Activated CD8-positive, alpha-beta T cell treated with anti-CD3 and anti-CD28 coated beads for 36 hours (primary cell): ENCODE data around the gene HMGCS2. TPM values are rescaled to one million over a fixed set of nuclear protein-coding genes. Genes with fewer than 3 reads are reported as not detected.
A peak's percentile ranks its signal among the peaks of the same experiment; 100 is the strongest.

Source experiments
- ATAC-seq: fragments of 200-7000 bp; cut with Tn5 transposase; one replicate; pipeline ENCODE4 v1.10.0; 2021; ENCODE audit warnings: mild to moderate bottlenecking, moderate library complexity
- CTCF ChIA-PET: fragments of 350-600 bp; sonication (Branson Sonifier 250); formaldehyde crosslinking; loops from one replicate; lab custom pipeline; 2021; ENCODE audit warnings: antibody characterized with exemption; lab: Charles Lee
- POLR2A ChIA-PET: fragments of 350-600 bp; sonication (Branson Sonifier 250); formaldehyde crosslinking; loops from one replicate; lab custom pipeline; 2021; ENCODE audit warnings: antibody characterized with exemption; lab: Charles Lee
- DNase-seq: peaks from one replicate; pipeline ENCODE4 v3.0.0-alpha.2; 2020
- H3K27ac Mint-ChIP-seq: one replicate; pipeline ENCODE4 v1.8.0; 2021; ENCODE audit warnings: mild to moderate bottlenecking, mixed read lengths
- H3K27me3 Mint-ChIP-seq: one replicate; pipeline ENCODE4 v1.8.0; 2021; ENCODE audit warnings: mixed read lengths
- H3K36me3 Mint-ChIP-seq: one replicate; pipeline ENCODE4 v1.8.0; 2021; ENCODE audit warnings: low read depth, mixed read lengths
- H3K4me1 Mint-ChIP-seq: one replicate; pipeline ENCODE4 v1.8.0; 2021; ENCODE audit warnings: low read depth, mixed read lengths
- H3K4me3 Mint-ChIP-seq: one replicate; pipeline ENCODE4 v1.8.0; 2021; ENCODE audit warnings: mild to moderate bottlenecking, moderate library complexity, mixed read lengths
- H3K9me3 Mint-ChIP-seq: one replicate; pipeline ENCODE4 v1.8.0; 2021; ENCODE audit warnings: mixed read lengths
- intact Hi-C: fragments of 100-400 bp; cut with micrococcal nuclease; formaldehyde crosslinking; loops from one replicate; pipeline ENCODE4 v1.10.0; 2022
- total RNA-seq, 2 experiments: library from RNA; stranded (reverse); gene quantifications; one replicate each; pipeline ENCODE4 v1.2.3, GENCODE V29; 2021
- TF ChIP-seq, protein P1 (sequence below): fragments of 200-600 bp; IDR thresholded peaks from one replicate; pipeline ENCODE4 v1.8.0; 2022; ENCODE audit warnings: antibody characterized with exemption, mild to moderate bottlenecking

Gene HMGCS2
- total RNA-seq, 2 experiments from 2014 or later: not detected

DNA sequence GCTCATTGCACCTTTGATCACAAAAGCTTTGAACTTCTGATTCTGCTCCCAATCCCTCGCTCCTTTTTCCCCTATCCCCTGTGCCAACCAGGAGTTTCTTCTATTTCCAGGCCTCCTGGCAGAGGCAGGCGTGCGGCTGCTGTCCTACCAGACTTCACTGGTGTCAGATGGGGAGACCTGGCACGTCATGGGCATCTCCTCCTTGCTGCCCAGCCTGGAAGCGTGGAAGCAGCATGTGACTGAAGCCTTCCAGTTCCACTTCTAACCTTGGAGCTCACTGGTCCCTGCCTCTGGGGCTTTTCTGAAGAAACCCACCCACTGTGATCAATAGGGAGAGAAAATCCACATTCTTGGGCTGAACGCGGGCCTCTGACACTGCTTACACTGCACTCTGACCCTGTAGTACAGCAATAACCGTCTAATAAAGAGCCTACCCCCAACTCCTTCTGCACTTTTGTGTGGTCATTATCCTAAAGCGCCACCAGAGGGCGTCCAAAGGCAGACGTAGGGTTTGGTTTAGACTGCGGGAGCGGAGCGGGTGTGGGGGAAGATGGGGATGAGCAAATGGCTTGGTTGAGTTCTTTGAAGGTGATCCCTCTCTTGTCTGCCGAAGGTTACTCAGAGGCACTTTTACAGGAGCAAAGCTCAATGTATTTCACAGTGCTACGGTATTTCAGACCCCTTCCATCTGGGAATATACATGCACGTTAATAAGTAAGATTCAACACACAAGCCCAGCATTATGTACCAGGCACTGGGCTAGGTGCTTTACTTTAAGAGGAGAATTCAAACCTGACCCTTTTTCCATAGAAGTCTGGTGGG lies 24.7 kb downstream of the HMGCS2 start:
- no peak overlapping the region for H3K27ac Mint-ChIP-seq
- H3K4me3 Mint-ChIP-seq: no peak overlapping the region
- ChIA-PET CTCF (interaction anchor here (0.6 to 4.3 kb wide), 31 partner anchors 9 to 224 kb away, joined by 3 to 28 read pairs (median 4); partner anchors contain the start of genes HMGCS2 and PHGDH), POLR2A (interaction anchor here (0.6 to 5.9 kb wide), 4 partner anchors 12 to 125 kb away, joined by 3 to 43 read pairs (median 3); no protein-coding TSS in a partner anchor)
- H3K27me3 Mint-ChIP-seq: no peaks in the 10 kb centered on the region
- peaks cover 22% of the 10 kb centered on the region for H3K4me1 Mint-ChIP-seq
- intact Hi-C loops: no loop called here
- ATAC-seq: peak; percentile 78
- H3K36me3 Mint-ChIP-seq: peaks cover 30% of the 10 kb centered on the region
- TF ChIP-seq, protein P1, sequence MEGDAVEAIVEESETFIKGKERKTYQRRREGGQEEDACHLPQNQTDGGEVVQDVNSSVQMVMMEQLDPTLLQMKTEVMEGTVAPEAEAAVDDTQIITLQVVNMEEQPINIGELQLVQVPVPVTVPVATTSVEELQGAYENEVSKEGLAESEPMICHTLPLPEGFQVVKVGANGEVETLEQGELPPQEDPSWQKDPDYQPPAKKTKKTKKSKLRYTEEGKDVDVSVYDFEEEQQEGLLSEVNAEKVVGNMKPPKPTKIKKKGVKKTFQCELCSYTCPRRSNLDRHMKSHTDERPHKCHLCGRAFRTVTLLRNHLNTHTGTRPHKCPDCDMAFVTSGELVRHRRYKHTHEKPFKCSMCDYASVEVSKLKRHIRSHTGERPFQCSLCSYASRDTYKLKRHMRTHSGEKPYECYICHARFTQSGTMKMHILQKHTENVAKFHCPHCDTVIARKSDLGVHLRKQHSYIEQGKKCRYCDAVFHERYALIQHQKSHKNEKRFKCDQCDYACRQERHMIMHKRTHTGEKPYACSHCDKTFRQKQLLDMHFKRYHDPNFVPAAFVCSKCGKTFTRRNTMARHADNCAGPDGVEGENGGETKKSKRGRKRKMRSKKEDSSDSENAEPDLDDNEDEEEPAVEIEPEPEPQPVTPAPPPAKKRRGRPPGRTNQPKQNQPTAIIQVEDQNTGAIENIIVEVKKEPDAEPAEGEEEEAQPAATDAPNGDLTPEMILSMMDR: peak; percentile 79
- H3K9me3 Mint-ChIP-seq: no peaks in the 10 kb centered on the region
- DNase-seq: peak; percentile 76

DNA sequence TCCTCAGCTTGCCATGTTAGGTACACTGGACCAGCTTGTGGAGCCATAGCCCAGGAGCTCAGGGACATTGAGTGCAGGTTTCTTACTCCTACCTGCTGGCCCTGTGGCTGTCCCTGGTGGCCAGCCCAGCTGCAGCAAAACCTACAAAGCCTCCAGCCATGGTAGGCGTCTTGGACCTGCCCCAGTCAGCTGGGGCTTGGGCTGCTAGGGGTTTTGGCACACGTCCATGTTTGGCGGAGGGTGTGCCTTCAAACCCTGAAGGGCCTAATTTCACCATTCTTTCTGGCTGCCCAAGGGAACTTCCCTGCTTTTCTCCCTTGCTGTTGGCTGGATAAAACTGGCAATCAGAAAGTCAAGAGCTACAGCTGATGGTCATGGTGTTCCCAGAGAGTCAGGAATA lies 25.4 kb downstream of the HMGCS2 start:
- H3K27ac Mint-ChIP-seq: no peak overlapping the region
- no peaks in the 10 kb centered on the region for H3K27me3 Mint-ChIP-seq
- TF ChIP-seq, protein P1: no peak
- no peaks in the 10 kb centered on the region for H3K9me3 Mint-ChIP-seq
- ChIA-PET POLR2A (interaction anchor here (1.3 to 5.9 kb wide), 2 partner anchors 12 to 18 kb away, joined by 3 to 43 read pairs; no protein-coding TSS in a partner anchor), CTCF (interaction anchor here (0.6 to 4.3 kb wide), 23 partner anchors 9 to 225 kb away, joined by 3 to 28 read pairs (median 6); partner anchors contain the start of gene PHGDH)
- no peak overlapping the region for H3K4me3 Mint-ChIP-seq
- no peak for ATAC-seq
- intact Hi-C loops: no loop called here
- peaks cover 22% of the 10 kb centered on the region for H3K4me1 Mint-ChIP-seq
- no peak for DNase-seq
- H3K36me3 Mint-ChIP-seq: peaks cover 31% of the 10 kb centered on the region

DNA sequence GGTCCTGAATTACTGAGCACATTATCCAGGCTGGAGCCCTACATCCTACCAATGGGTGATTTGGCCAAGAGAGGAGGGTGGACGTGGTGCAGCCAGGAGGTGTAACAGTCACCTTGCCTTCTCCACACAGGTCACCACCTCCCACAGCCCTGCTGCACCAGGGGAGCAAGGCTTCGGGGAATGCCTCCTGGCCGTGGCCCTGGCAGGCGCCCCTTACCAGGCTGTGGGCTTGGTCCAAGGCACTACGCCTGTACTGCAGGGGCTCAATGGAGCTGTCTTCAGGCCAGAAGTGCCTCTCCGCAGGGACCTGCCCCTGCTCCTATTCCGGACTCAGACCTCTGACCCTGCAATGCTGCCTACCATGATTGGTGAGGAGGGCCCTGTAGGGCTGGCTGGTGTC lies 26.0 kb downstream of the HMGCS2 start:
- intact Hi-C loops: no loop called here
- ChIA-PET POLR2A (interaction anchor here (5.9 kb wide), 1 partner anchor 11 kb away, joined by 43 read pairs; no protein-coding TSS in a partner anchor), CTCF (interaction anchor here (0.9 to 4.3 kb wide), 12 partner anchors 8 to 128 kb away, joined by 3 to 28 read pairs (median 11); partner anchors contain the start of gene PHGDH)
- H3K4me3 Mint-ChIP-seq: no peak overlapping the region
- H3K9me3 Mint-ChIP-seq: no peaks in the 10 kb centered on the region
- TF ChIP-seq, protein P1: no peak
- no peak for DNase-seq
- H3K27ac Mint-ChIP-seq: no peak overlapping the region
- peaks cover 21% of the 10 kb centered on the region for H3K4me1 Mint-ChIP-seq
- no peak for ATAC-seq
- H3K27me3 Mint-ChIP-seq: no peaks in the 10 kb centered on the region
- H3K36me3 Mint-ChIP-seq: peaks cover 37% of the 10 kb centered on the region

DNA sequence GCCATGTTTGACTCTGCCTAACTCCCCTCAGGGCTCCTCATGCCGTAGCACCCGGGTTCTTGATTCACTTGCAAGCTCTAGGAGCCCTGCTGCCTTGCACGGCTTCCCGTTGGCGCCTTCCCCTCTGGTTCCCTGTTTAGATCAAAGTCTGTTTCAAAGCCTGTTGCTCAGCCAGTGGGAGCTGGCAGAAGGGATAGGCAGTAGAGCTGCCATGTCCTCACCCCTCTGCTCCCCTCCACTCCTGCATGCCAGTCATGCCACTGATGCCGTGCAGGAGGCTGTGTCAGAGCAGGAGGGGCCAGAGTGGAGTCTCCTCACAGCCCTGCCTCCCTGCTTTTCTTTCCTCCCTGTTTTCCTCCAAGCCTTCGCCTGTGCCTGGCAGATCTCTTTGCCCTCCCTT lies 26.5 kb downstream of the HMGCS2 start:
- H3K27me3 Mint-ChIP-seq: no peaks in the 10 kb centered on the region
- ATAC-seq (no peak), DNase-seq (no peak)
- no peaks in the 10 kb centered on the region for H3K9me3 Mint-ChIP-seq
- H3K36me3 Mint-ChIP-seq: peaks cover 41% of the 10 kb centered on the region
- H3K4me1 Mint-ChIP-seq: peaks cover 20% of the 10 kb centered on the region
- intact Hi-C loops: no loop called here
- CTCF ChIA-PET: interaction anchor here (0.9 to 3.7 kb wide), 4 partner anchors 22 to 127 kb away, joined by 3 to 18 read pairs (median 12); partner anchors contain the start of gene PHGDH
- TF ChIP-seq, protein P1: no peak
- H3K4me3 Mint-ChIP-seq: no peak overlapping the region
- H3K27ac Mint-ChIP-seq: no peak overlapping the region
- POLR2A ChIA-PET: interaction anchor here (1.6 to 5.9 kb wide), 2 partner anchors 11 to 30 kb away, joined by 6 to 43 read pairs; partner anchors contain the start of gene PHGDH
